Epithelial cell of proximal tubule (primary cell): ENCODE measurements around the gene MYO1C. TPM values are rescaled to one million over a fixed set of nuclear protein-coding genes. Genes with fewer than 3 reads are reported as not detected.

Experiments
- DNase-seq: peaks from one replicate; pipeline ENCODE4 v3.0.0-alpha.2; 2011; ENCODE audit warnings: low read depth
- H3K4me3 ChIP-seq: 2 replicates; pipeline ENCODE4 v1.5.1; 2011; ENCODE audit warnings: low read depth, mild to moderate bottlenecking, low read length
- CTCF ChIP-seq: conservative IDR thresholded peaks from 2 replicates; pipeline ENCODE4 v1.5.1; 2012; ENCODE audit warnings: low read depth, mild to moderate bottlenecking, low read length
- total RNA-seq: library from RNA; depleted of rRNA; stranded (reverse); fragments of >200 nt; gene quantifications from 2 replicates; pipeline ENCODE4 v1.2.3, GENCODE V29; 2015

The MYO1C gene
- total RNA-seq, 1 donor from 2014 or later = 94.7 TPM

- no peak for DNase-seq
- TF ChIP-seq CTCF = no peak
- no peak overlapping the region for H3K4me3 ChIP-seq
These were observed 13.1 kb upstream of the MYO1C start for GRCh38 chr17:1505586-1505985.

GRCh38 chr17:1504866-1505265 is 12.4 kb upstream of the MYO1C start:
- no peak for TF ChIP-seq CTCF
- H3K4me3 ChIP-seq = no peak overlapping the region
- DNase-seq = no peak

- TF ChIP-seq CTCF = no peak
- DNase-seq = no peak
- no peak overlapping the region for H3K4me3 ChIP-seq
These were observed 11.2 kb upstream of the MYO1C start for GRCh38 chr17:1503699-1504098.

- TF ChIP-seq CTCF = no peak
- DNase-seq = no peak
- no peak overlapping the region for H3K4me3 ChIP-seq
These were observed 6.4 kb upstream of the MYO1C start for GRCh38 chr17:1498869-1499268.

- no peak for DNase-seq
- no peak for TF ChIP-seq CTCF
- H3K4me3 ChIP-seq = no peak overlapping the region
These were observed 5.7 kb upstream of the MYO1C start for GRCh38 chr17:1498233-1498632.

GRCh38 chr17:1497831-1498230 is 5.3 kb upstream of the MYO1C start:
- no peak for DNase-seq
- no peak overlapping the region for H3K4me3 ChIP-seq
- no peak for TF ChIP-seq CTCF

- DNase-seq = no peak
- TF ChIP-seq CTCF = no peak
- no peak overlapping the region for H3K4me3 ChIP-seq
These were observed 4.4 kb upstream of the MYO1C start for GRCh38 chr17:1496869-1497268.
